ENCODE measurements around the gene SLC1A4. TPM values are rescaled to one million over a fixed set of nuclear protein-coding genes. Genes with fewer than 3 reads are reported as not detected.
A peak's percentile ranks its signal among the peaks of the same experiment; 100 is the strongest.

The SLC1A4 gene
- total and polyA plus RNA-seq, 4 donors, result 6.3 to 27.4 (median 8.1) TPM

DNA sequence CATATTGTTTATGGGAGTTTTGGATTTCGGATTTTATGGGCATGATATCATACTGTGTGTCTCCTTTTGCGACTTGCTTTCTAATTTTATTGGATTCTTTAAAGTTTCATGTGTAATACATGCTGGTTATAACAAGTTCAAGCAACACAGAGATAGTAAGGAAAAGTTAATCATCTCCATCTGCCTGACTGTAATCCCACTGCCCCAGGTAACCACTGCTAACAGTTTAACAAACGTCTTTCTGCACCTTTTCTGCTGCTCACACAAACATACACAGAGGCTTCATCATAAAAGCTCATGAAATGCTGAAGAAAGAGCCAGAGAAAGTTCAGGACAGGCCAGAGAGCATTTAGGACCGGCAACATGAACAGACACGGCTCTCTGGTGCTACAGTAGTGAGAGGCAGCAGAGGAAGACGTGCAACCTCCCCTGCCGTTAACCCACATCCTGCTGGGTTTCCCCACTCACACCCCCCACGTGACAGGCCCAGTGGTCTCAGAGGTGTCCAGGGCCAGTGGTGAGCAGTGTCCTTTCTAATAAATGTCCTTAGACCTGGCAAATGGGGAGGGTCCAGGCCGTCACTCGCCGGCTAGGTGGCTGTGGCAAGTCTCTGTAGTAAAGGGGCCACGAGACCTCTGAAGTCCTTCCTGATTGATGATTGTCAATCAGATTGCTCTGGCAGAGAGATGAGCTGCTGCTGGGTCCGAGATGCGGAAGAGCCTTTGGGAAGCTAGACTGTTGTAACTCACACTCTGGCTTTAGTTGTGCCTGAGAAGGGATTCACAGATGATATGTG, 43.0 kb upstream of the SLC1A4 start:
- Histone ChIP-seq H3K27ac (ENCODE audit: low read depth in 1 of 2, low read length in 1 of 2) (no peak overlapping the region), H3K4me1 (ENCODE audit: control insufficient read depth in 5 of 5, insufficient read depth in 5 of 5, low read length in 5 of 5) (peaks cover 0 to 21% (median 4%) of the 10 kb centered on the region in 5 donors), H3K9ac (ENCODE audit: insufficient read depth in 1 of 2, low read length in 2 of 2) (no peak overlapping the region), H3K9me3 (ENCODE audit: control insufficient read depth in 4 of 4, insufficient read depth in 3 of 4, low read length in 3 of 4) (no peaks in the 10 kb centered on the region), H3K27me3 (ENCODE audit: control insufficient read depth in 3 of 3, insufficient read depth in 3 of 3, low read length in 2 of 3) (no peaks in the 10 kb centered on the region), H3K4me3 (no peak overlapping the region), H3K36me3 (ENCODE audit: control insufficient read depth in 4 of 4, insufficient read depth in 4 of 4, low read length in 4 of 4) (no peaks in the 10 kb centered on the region)
- peak; percentile 19 to 70 (median 31) for DNase-seq
- WGBS, 2 donors, result 32 to 48% methylated on average over 14 of the region's 14 CpGs
- peak; percentile 29 for ATAC-seq (ENCODE audit: insufficient read depth, low FRiP score)
- TF ChIP-seq, protein P1, sequence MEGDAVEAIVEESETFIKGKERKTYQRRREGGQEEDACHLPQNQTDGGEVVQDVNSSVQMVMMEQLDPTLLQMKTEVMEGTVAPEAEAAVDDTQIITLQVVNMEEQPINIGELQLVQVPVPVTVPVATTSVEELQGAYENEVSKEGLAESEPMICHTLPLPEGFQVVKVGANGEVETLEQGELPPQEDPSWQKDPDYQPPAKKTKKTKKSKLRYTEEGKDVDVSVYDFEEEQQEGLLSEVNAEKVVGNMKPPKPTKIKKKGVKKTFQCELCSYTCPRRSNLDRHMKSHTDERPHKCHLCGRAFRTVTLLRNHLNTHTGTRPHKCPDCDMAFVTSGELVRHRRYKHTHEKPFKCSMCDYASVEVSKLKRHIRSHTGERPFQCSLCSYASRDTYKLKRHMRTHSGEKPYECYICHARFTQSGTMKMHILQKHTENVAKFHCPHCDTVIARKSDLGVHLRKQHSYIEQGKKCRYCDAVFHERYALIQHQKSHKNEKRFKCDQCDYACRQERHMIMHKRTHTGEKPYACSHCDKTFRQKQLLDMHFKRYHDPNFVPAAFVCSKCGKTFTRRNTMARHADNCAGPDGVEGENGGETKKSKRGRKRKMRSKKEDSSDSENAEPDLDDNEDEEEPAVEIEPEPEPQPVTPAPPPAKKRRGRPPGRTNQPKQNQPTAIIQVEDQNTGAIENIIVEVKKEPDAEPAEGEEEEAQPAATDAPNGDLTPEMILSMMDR (IDR thresholded peaks at IDR 0.05; ENCODE audit: control extremely low read depth, extremely low read depth), result no peak

DNA sequence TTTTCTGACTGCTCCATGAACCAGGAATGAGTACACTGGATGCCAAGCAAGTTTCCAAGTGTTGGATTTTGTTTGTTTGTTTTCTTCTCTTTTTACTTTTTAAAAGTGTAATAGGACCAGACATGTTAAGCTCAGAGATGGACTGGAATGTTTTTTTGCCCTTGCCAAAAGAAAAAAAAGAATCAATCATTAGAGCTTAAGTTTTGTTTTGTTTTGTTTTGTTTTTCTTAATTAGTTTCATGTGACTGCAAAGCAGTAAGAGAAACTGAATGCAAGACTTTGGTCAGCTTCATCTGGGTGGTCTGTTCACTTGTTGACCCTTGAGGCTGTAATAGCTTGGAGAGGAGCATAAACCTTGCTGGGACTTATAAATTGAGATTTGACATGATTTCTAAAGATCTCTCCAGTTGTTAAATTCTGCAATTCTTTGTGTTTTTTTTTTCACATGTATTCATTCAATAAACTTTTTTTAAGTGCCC, 42.4 kb upstream of the SLC1A4 start:
- H3K4me1 ChIP-seq (ENCODE audit: control insufficient read depth in 5 of 5, insufficient read depth in 5 of 5, low read length in 5 of 5), result peaks cover 0 to 21% (median 4%) of the 10 kb centered on the region in 5 donors
- H3K4me3 ChIP-seq, result no peak overlapping the region
- no peak overlapping the region for H3K27ac ChIP-seq (ENCODE audit: low read depth in 1 of 2, low read length in 1 of 2)
- no peaks in the 10 kb centered on the region for H3K36me3 ChIP-seq (ENCODE audit: control insufficient read depth in 4 of 4, insufficient read depth in 4 of 4, low read length in 4 of 4)
- no peaks in the 10 kb centered on the region for H3K9me3 ChIP-seq (ENCODE audit: control insufficient read depth in 4 of 4, insufficient read depth in 3 of 4, low read length in 3 of 4)
- peak in 2 of 3 donors; percentile 50 to 59 for DNase-seq
- no peak for ATAC-seq (ENCODE audit: insufficient read depth, low FRiP score)
- no peak overlapping the region for H3K9ac ChIP-seq (ENCODE audit: insufficient read depth in 1 of 2, low read length in 2 of 2)
- TF ChIP-seq, protein P1 (IDR thresholded peaks at IDR 0.05; ENCODE audit: control extremely low read depth, extremely low read depth), result no peak
- no peaks in the 10 kb centered on the region for H3K27me3 ChIP-seq (ENCODE audit: control insufficient read depth in 3 of 3, insufficient read depth in 3 of 3, low read length in 2 of 3)

DNA sequence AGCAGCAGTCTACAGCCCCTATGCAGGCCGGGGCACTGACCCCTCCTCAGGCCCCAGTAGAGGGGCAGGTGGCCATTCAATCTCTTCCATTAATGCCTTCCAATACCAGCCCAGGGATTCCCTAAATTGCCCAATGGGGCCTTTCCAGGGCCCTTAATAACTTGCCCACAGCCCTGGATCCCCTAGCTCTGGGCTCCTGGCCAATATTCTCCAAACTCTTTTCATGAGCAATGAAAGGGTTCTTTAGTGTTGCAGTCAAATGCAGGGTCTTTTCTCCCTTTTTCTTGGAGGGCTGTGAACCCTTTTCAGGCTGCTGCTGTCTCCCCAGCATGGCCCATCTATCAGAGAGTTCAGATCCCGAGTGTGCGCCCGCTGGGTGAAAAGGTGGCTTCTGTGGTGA, 41.3 kb upstream of the SLC1A4 start:
- DNase-seq, result peak in 2 of 3 donors; percentile 35 to 43

More for the DNA sequence above, 41.3 kb upstream of the SLC1A4 start:
- no peaks in the 10 kb centered on the region for H3K36me3 ChIP-seq (ENCODE audit: control insufficient read depth in 4 of 4, insufficient read depth in 4 of 4, low read length in 4 of 4)
- 82 to 94% methylated on average over 4 of the region's 4 CpGs for WGBS, 2 donors
- peaks cover 0 to 21% (median 4%) of the 10 kb centered on the region in 5 donors for H3K4me1 ChIP-seq (ENCODE audit: control insufficient read depth in 5 of 5, insufficient read depth in 5 of 5, low read length in 5 of 5)
- H3K9ac ChIP-seq (ENCODE audit: insufficient read depth in 1 of 2, low read length in 2 of 2), result no peak overlapping the region
- no peaks in the 10 kb centered on the region for H3K27me3 ChIP-seq (ENCODE audit: control insufficient read depth in 3 of 3, insufficient read depth in 3 of 3, low read length in 2 of 3)
- H3K27ac ChIP-seq (ENCODE audit: low read depth in 1 of 2, low read length in 1 of 2), result no peak overlapping the region
- TF ChIP-seq, protein P1 (IDR thresholded peaks at IDR 0.05; ENCODE audit: control extremely low read depth, extremely low read depth), result no peak
- no peak overlapping the region for H3K4me3 ChIP-seq
- ATAC-seq (ENCODE audit: insufficient read depth, low FRiP score), result no peak
- no peaks in the 10 kb centered on the region for H3K9me3 ChIP-seq (ENCODE audit: control insufficient read depth in 4 of 4, insufficient read depth in 3 of 4, low read length in 3 of 4)

Data from lung (tissue), 12 donors.